ENCODE measurements around the gene TUBG2. TPM values are rescaled to one million over a fixed set of nuclear protein-coding genes. Genes with fewer than 3 reads are reported as not detected.
A peak's percentile ranks its signal among the peaks of the same experiment; 100 is the strongest.

TUBG2 gene
- total RNA-seq, 1 donor from 2014 or later = 5.3 TPM

DNA sequence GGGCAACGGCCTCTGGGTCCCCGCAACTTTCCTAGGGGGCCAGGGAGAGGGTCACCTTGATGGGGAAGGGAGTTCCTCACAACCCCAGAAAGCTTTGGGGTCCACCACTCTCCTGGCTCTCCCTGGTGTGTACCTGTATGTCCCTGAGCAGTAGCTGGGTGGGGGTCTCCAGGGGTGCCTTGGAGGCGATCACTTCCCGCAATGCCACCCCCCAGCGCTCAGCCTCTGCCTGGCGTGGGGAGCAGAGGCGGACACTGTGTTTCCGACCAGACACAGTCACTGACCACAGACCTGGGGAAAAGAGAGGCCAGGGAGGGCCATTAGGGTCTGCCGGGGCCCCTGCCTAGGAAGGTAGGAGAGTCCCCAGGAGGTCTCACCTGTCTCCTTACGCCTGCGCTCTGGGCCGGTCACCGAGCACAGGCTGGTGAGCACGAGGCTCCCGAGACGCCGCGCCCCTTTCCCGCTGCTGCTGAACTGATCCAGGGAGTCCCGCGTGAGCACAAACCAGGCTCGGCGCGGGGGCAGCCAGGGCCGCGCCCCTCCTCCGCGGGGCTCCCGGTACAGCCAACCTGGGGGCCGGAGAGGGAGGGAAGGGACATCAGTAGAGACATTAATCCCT lies 14.3 kb downstream of the TUBG2 start:
- FAIRE-seq (no peak), DNase-seq (ENCODE audit: low read depth) (no peak)
- Histone ChIP-seq H3K36me3 (ENCODE audit: control insufficient read depth, insufficient read depth, low read length) (peaks cover 32% of the 10 kb centered on the region), H3K4me3 (ENCODE audit: low read depth, low read length) (no peak overlapping the region), H3K27me3 (ENCODE audit: control insufficient read depth, insufficient read depth, low read length) (no peaks in the 10 kb centered on the region)
- no peak for TF ChIP-seq CTCF (IDR thresholded peaks at IDR 0.05; ENCODE audit: insufficient read depth, low read length, severe bottlenecking)

- H3K4me3 ChIP-seq (ENCODE audit: low read depth, low read length) = peak overlapping the region; percentile 97
- DNase-seq (ENCODE audit: low read depth) (no peak), FAIRE-seq (no peak)
- no peaks in the 10 kb centered on the region for H3K27me3 ChIP-seq (ENCODE audit: control insufficient read depth, insufficient read depth, low read length)
- peak; percentile 56 for TF ChIP-seq CTCF (IDR thresholded peaks at IDR 0.05; ENCODE audit: insufficient read depth, low read length, severe bottlenecking)
- H3K36me3 ChIP-seq (ENCODE audit: control insufficient read depth, insufficient read depth, low read length) = peaks cover 29% of the 10 kb centered on the region
These were observed 15.0 kb downstream of the TUBG2 start for GRCh38 chr17:42673885-42674754.

GRCh38 chr17:42674755-42675347 lies 15.8 kb downstream of the TUBG2 start:
- FAIRE-seq (no peak), DNase-seq (ENCODE audit: low read depth) (no peak)
- H3K27me3 ChIP-seq (ENCODE audit: control insufficient read depth, insufficient read depth, low read length) = no peaks in the 10 kb centered on the region
- no peak for TF ChIP-seq CTCF (IDR thresholded peaks at IDR 0.05; ENCODE audit: insufficient read depth, low read length, severe bottlenecking)
- H3K36me3 ChIP-seq (ENCODE audit: control insufficient read depth, insufficient read depth, low read length) = peaks cover 23% of the 10 kb centered on the region
- H3K4me3 ChIP-seq (ENCODE audit: low read depth, low read length) = peak overlapping the region; percentile 97

DNA sequence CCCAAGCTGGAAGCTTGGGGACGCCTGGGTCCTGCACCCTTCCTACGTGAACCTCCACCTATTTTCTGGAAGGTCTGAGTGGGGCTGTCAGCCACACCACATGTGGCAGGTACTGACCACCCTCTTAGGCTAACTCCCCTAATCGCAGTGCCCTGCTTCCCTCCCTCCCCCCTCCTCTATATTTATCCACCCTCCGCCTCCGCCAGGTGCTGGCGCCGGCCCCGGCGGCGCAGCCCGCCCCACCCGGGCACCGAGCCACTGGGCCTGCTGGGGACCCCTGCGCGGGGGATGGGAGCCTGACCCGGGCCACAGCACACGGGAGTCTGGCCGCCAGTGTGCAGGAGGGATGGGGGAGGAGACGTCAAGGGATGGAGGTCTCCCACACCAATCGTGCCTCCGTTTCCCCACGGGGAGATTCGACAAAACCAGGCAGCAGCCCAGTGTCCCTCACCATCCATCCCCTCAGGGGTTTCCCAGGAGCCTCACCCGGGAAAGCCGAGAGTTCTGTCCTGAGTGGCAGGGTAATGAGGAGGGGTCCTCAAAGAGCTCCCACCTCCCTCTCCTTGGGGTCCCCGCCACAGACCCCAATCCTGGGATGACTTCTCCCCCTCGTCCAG lies 16.4 kb downstream of the TUBG2 start:
- H3K36me3 ChIP-seq (ENCODE audit: control insufficient read depth, insufficient read depth, low read length) = peaks cover 22% of the 10 kb centered on the region
- TF ChIP-seq CTCF (IDR thresholded peaks at IDR 0.05; ENCODE audit: insufficient read depth, low read length, severe bottlenecking) = no peak
- no peaks in the 10 kb centered on the region for H3K27me3 ChIP-seq (ENCODE audit: control insufficient read depth, insufficient read depth, low read length)
- FAIRE-seq = no peak
- no peak for DNase-seq (ENCODE audit: low read depth)
- H3K4me3 ChIP-seq (ENCODE audit: low read depth, low read length) = peak overlapping the region; percentile 97

- Histone ChIP-seq H3K27me3 (ENCODE audit: control insufficient read depth, insufficient read depth, low read length) (no peaks in the 10 kb centered on the region), H3K36me3 (ENCODE audit: control insufficient read depth, insufficient read depth, low read length) (peaks cover 17% of the 10 kb centered on the region), H3K4me3 (ENCODE audit: low read depth, low read length) (peak overlapping the region; percentile 97)
- no peak for TF ChIP-seq CTCF (IDR thresholded peaks at IDR 0.05; ENCODE audit: insufficient read depth, low read length, severe bottlenecking)
- no peak for DNase-seq (ENCODE audit: low read depth)
- no peak for FAIRE-seq
These were observed 16.9 kb downstream of the TUBG2 start for GRCh38 chr17:42675965-42676423.
